Measurements from ENCODE around the gene IRX1. TPM values are rescaled to one million over a fixed set of nuclear protein-coding genes. Genes with fewer than 3 reads are reported as not detected.
A peak's percentile ranks its signal among the peaks of the same experiment; 100 is the strongest.

The IRX1 gene
- total and polyA plus RNA-seq, 2 of the 8 experiments (the other 6 are each of a cell fraction or from before 2014, with no cell fraction given), result 2.6 to 3.9 TPM

- DNase-seq (ENCODE audit: low read depth in 1 of 2, low spot score in 2 of 2) (peak in 1 of 2 experiments; percentile 46), FAIRE-seq (no peak)
- H2BK120ac ChIP-seq (replicated peaks; ENCODE audit: low read depth, low read length), result no peak overlapping the region
- peaks cover 27% of the 10 kb centered on the region; the same call in 1 of the 2 replicates for H3K23me2 ChIP-seq (ENCODE audit: low read depth, low read length)
- H3K4me1 ChIP-seq (replicated peaks in 1 of 4; ENCODE audit: control insufficient read depth in 3 of 4, insufficient read depth in 4 of 4, low read length in 3 of 4), result peaks cover 0 to 34% (median 19%) of the 10 kb centered on the region in 4 experiments; a peak in 6 of 7 replicates
- H3K4me3 ChIP-seq (ENCODE audit: extremely low read depth in 1 of 4, insufficient read depth in 2 of 4, low read depth in 3 of 4, low read length in 4 of 4), result peak overlapping the region in 2 of 4 experiments; percentile 24 to 69; a peak in 6 of 8 replicates
- no peak overlapping the region for H2BK20ac ChIP-seq (ENCODE audit: low read length)
- H2BK12ac ChIP-seq (ENCODE audit: low read depth, low read length), result peak overlapping the region; percentile 75; the same call in 1 of the 2 replicates
- peaks cover 0 to 3% (median 0%) of the 10 kb centered on the region in 4 experiments; a peak in 2 of 8 replicates for H3K36me3 ChIP-seq (ENCODE audit: control insufficient read depth in 2 of 4, insufficient read depth in 4 of 4, low read length in 3 of 4)
- H3K23ac ChIP-seq (ENCODE audit: insufficient read length), result no peak overlapping the region
- H2AFZ ChIP-seq (ENCODE audit: low read length), result no peak overlapping the region
- H3K14ac ChIP-seq (ENCODE audit: insufficient read length), result no peak overlapping the region
- no peak overlapping the region for H4K8ac ChIP-seq (ENCODE audit: extremely low read depth, insufficient read depth, low read length)
- no peak overlapping the region; the same call in 1 of the 2 replicates for H3K18ac ChIP-seq (ENCODE audit: extremely low read depth, low read length)
- peaks cover 77 to 100% (median 93%) of the 10 kb centered on the region in 4 experiments for H3K27me3 ChIP-seq (replicated peaks in 1 of 4; ENCODE audit: control insufficient read depth in 3 of 4, extremely low read depth in 1 of 4, insufficient read depth in 3 of 4, low read length in 3 of 4)
- no peak overlapping the region for H3K56ac ChIP-seq (replicated peaks; ENCODE audit: insufficient read length, low read depth, low read length)
- no peaks in the 10 kb centered on the region; a peak in 1 of 4 replicates for H3K9me3 ChIP-seq (ENCODE audit: insufficient read depth in 2 of 2, low read depth in 1 of 2, low read length in 1 of 2)
- 2% methylated on average over 20 of the region's 23 CpGs; no CpG with 5 or more reads in 1 of the 2 experiments for WGBS, 2 experiments (ENCODE audit: extremely low coverage in 1 of 2, insufficient coverage in 1 of 2, insufficient read length in 1 of 2, insufficient replicate concordance in 2 of 2, low coverage in 1 of 2, low lambda C conversion rate in 2 of 2, missing lambda C conversion rate in 1 of 2)
- TF ChIP-seq ATF3 (IDR thresholded peaks at IDR 0.05; ENCODE audit: insufficient read depth, low read depth, low read length) (no peak), KDM1A (IDR thresholded peaks at IDR 0.05; ENCODE audit: borderline replicate concordance, low read length) (no peak), JUND (IDR thresholded peaks at IDR 0.05; ENCODE audit: low read length) (no peak), CBX8 (IDR thresholded peaks at IDR 0.05; ENCODE audit: borderline replicate concordance, low read depth, low read length) (0 out of 2 replicates have a peak, but pooled peaks have one; percentile 56), RNF2 (IDR thresholded peaks at IDR 0.05; ENCODE audit: borderline replicate concordance, low read depth, low read length, missing control alignments, poor library complexity, severe bottlenecking) (peak; percentile 89), E2F6 (IDR thresholded peaks at IDR 0.05) (peak; percentile 93), MAX (IDR thresholded peaks at IDR 0.05) (peak; percentile 60; the same call in 1 of the 2 replicates), CHD1 (IDR thresholded peaks at IDR 0.05; ENCODE audit: low read depth, low read length) (no peak)
- no peaks in the 10 kb centered on the region for H3K79me1 ChIP-seq (ENCODE audit: low read depth, low read length)
- H4K20me1 ChIP-seq (replicated peaks in 1 of 2; ENCODE audit: control insufficient read depth in 1 of 2, insufficient read depth in 2 of 2, low read length in 2 of 2), result peaks cover 9 to 12% of the 10 kb centered on the region in 2 experiments
- H3K27ac ChIP-seq (ENCODE audit: low read depth, low read length), result no peak overlapping the region
- ChIA-PET POLR2A (ENCODE audit: partially characterized antibody) (interaction anchor here (0.8 to 1.1 kb wide), 2 partner anchors 9 to 10 kb away, joined by 3 to 5 read pairs; no protein-coding TSS in a partner anchor), CTCF (ENCODE audit: partially characterized antibody) (interaction anchor here (0.6 to 1.2 kb wide), 2 partner anchors 10 to 217 kb away, joined by 3 to 4 read pairs; no protein-coding TSS in a partner anchor)
- H4K5ac ChIP-seq (ENCODE audit: insufficient read length, low read depth, low read length), result no peak overlapping the region
- H2BK15ac ChIP-seq (ENCODE audit: low read length), result no peak overlapping the region
- 0 out of 2 replicates have a peak overlapping the region, but pooled peaks have one; percentile 86 for H2AK5ac ChIP-seq (ENCODE audit: low read depth, low read length)
- H2BK5ac ChIP-seq (ENCODE audit: low read depth, low read length), result no peak overlapping the region; the same call in 1 of the 2 replicates
- H3K4me2 ChIP-seq (ENCODE audit: insufficient read depth in 1 of 2, low read depth in 2 of 2, low read length in 2 of 2), result peak overlapping the region; percentile 81
- H3K79me2 ChIP-seq (ENCODE audit: control insufficient read depth in 1 of 2, insufficient read depth in 2 of 2, low read length in 2 of 2), result 0 out of 4 replicates have a peak, but pooled peaks cover 0 to 6% of the 10 kb centered on the region in 2 experiments
- H3K9ac ChIP-seq (replicated peaks in 1 of 4; ENCODE audit: extremely low read depth in 1 of 4, low read depth in 3 of 4, low read length in 3 of 4), result no peak overlapping the region
- no peak overlapping the region for H3K4ac ChIP-seq (replicated peaks; ENCODE audit: insufficient read length, low read depth, low read length)
- no peak overlapping the region for H4K91ac ChIP-seq (replicated peaks; ENCODE audit: insufficient read length, low read length)
Observed at GRCh38 chr5:3601061-3601710, 5.6 kb downstream of the IRX1 start.
